GM19351 (cell line): ENCODE data around the gene DTD1.
"Not testable (repeated sequence)": the region's sequence is repeated elsewhere in the genome, so short reads cannot be mapped to it uniquely, and the experiment has no call there.

Source experiments
- ATAC-seq: cut with Tn5 transposase; IDR thresholded peaks from one replicate; pipeline ENCODE4 v1.9.1; 2021; ENCODE audit warnings: mild to moderate bottlenecking, moderate library complexity; ENCODE audit not compliant: unreplicated experiment

DTD1 gene

GRCh38 chr20:18738055-18738454 lies 150.2 kb downstream of the DTD1 start:
- ATAC-seq = no peak

DNA sequence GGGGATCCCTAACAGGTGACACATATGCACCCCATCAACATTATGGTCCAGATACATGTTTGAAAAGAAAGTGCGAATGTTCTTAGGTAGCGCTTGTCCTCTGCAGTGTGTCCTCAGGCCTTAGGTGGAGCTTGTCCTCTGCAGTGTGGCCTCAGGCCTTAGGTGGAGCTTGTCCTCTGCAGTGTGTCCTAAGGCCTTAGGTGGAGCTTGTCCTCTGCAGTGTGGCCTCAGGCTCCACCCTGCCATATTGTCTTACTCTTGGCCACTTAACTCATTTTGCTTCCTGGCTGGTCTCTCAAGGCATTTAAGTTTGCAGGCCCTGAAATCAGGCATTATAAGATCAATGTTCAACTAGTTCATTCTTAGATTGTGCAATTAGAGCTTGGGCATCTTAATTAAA lies 151.0 kb downstream of the DTD1 start:
- no peak for ATAC-seq

- no peak for ATAC-seq
Measured at GRCh38 chr20:18739751-18740166, 151.9 kb downstream of the DTD1 start.

GRCh38 chr20:18740726-18741125 lies 152.9 kb downstream of the DTD1 start:
- no peak for ATAC-seq

- no peak for ATAC-seq
Measured at GRCh38 chr20:18742841-18743240, 155.0 kb downstream of the DTD1 start.

DNA sequence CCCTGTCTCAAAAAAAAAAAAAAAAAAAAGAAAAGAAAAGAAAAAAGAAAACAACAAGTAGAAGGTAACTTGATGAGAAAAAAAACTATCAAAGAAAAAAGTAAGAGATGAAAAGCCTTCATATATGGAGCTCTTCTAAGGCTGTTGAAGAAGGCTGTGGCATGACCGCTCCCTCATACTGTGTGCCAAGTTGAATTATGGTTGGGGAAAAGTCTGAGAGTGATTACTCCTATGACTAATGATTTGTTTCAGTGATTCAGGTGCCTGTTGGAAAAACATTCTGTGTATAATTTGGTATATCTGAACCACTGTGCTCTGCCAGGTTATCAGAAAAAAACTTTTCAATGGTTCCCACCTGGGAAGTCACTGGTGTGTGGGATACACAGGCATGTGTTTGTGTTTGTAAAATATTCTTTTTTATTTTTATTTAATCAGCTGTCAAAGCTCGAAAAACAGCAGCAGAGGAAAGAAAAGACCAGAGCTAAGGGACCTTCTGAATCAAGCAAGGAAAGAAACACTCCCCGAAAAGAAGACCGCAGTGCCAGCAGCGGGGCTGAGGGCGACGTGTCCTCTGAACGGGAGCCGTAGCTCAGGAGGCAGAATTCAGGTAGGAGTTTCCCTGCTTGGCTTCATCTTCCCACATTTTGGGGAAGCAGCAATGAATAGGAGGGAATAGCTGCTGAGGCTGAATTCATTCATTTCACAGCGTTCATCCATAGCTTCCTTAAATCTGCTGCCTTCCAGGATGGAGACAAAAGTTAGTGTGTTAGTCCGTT lies 156.0 kb downstream of the DTD1 start:
- no peak for ATAC-seq

- ATAC-seq = no peak
Measured at GRCh38 chr20:18747090-18747489, 159.2 kb downstream of the DTD1 start.

- ATAC-seq = no peak
Measured at GRCh38 chr20:18748987-18749386, 161.1 kb downstream of the DTD1 start.

DNA sequence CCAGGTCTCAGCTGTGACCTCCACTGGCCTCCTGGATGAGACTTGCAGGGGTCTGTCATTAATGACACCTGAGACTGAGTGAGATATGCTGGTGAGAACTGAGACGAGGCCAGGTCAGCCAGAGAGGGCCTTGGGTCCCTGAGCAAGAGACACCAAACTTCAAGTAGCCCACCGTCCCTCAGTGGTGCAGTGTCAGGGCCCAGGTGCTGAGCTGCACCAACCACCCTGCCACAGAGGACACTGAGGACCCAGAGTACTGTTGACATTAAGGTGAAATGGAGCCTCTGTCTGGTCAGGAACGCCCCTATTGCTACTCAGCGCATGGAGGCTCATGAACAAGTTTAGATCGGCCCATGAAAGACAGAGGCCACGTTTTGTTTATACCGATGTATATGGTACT lies 161.7 kb downstream of the DTD1 start:
- no peak for ATAC-seq

DNA sequence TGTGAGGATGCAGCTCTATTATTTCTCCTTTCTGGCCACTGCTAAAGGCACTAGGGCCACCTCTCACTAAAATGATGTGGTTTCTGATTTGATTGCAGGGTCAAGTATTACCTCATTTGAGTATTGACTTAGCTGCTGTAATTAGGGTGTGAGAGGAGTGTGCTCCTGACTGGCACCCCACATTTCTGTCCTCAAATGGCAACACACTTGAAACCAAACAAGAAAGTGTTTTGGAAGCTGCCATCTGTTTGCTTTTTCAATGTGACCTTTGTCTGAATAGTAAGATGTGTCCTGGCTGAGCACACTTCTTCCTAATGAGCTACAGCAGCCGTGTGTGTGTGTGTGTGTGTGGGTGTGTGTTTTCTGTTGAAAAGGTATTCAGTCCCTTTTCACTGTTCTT lies 162.9 kb downstream of the DTD1 start:
- no peak for ATAC-seq

- peak; percentile 98 for ATAC-seq
Measured at GRCh38 chr20:18754030-18754652, 166.3 kb downstream of the DTD1 start.

GRCh38 chr20:18754653-18755045 lies 166.8 kb downstream of the DTD1 start:
- no peak for ATAC-seq

DNA sequence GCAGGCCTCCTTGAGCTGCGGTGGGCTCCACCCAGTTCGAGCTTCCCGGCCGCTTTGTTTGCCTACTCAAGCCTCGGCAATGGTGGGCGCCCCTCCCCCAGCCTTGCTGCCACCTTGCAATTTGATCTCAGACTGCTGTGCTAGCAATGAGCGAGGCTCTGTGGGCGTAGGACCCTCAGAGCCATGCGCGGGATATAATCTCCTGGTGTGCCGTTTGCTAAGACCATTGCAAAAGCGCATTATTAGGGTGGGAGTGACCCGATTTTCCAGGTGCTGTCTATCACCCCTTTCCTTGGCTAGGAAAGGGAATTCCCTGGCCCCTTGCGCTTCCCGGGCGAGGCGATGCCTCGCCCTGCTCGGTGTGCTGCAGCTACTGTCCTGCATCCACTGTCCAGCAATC lies 173.0 kb downstream of the DTD1 start:
- ATAC-seq = not testable (repeated sequence)

- no peak for ATAC-seq
Measured at GRCh38 chr20:18767676-18768075, 179.8 kb downstream of the DTD1 start.

DNA sequence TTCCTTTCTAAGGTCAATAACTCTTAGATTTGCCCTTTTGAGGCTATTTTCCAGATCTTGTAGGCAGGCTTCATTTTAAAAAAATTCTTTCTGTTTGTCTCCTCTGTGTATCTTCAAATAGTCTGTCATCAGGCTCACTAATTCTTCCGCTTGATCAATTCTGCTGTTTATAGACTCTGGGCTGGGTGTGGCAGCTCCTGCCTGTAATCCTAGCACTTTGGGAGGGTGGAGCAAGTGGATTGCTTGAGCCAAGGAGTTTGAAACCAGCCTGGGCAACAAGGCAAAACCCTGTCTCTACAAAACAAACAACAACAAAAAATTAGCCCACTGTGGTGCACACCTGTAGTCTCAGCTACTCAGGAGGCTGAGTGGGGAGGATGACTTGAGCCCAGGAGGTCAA lies 185.7 kb downstream of the DTD1 start:
- no peak for ATAC-seq

- ATAC-seq = no peak
Measured at GRCh38 chr20:18774207-18774606, 186.4 kb downstream of the DTD1 start.

GRCh38 chr20:18775633-18776032 lies 187.8 kb downstream of the DTD1 start:
- ATAC-seq = no peak

GRCh38 chr20:18778690-18779392 lies 191.0 kb downstream of the DTD1 start:
- ATAC-seq = no peak

DNA sequence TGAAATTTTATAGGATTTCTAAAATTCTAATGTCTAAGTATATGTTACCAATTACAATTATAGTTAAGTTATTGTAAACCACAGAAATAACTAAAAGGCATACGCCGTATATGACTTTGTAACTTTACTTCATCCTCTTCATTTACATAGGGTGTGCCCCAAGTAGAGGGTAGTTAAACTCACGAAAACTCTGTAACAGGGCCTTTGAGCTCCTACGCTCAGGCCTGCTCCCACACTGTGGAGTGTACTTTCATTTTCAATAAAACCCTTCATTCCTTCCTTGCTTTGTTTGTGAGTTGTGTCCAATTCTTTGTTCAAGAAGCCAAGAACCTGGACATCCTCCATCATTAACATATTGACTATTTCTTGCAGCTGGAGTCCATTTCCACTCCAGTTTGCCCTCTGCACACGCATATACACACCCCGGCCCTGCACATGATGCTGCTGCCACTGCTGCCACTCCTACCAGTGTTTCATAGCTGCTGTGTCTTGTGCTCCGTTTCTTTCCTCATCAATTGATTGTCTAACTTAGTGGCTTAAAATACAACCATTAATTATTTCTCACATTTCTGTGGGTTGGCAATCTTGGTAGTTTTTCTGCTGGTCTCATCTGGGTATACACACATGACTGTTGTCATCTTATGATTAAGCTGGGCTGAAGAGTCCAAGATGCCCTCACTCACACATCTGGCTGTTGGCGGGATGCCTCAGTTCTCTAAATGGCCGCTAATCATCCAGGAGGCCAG lies 192.7 kb downstream of the DTD1 start:
- ATAC-seq = no peak

GRCh38 chr20:18781509-18781908 lies 193.7 kb downstream of the DTD1 start:
- ATAC-seq = no peak

DNA sequence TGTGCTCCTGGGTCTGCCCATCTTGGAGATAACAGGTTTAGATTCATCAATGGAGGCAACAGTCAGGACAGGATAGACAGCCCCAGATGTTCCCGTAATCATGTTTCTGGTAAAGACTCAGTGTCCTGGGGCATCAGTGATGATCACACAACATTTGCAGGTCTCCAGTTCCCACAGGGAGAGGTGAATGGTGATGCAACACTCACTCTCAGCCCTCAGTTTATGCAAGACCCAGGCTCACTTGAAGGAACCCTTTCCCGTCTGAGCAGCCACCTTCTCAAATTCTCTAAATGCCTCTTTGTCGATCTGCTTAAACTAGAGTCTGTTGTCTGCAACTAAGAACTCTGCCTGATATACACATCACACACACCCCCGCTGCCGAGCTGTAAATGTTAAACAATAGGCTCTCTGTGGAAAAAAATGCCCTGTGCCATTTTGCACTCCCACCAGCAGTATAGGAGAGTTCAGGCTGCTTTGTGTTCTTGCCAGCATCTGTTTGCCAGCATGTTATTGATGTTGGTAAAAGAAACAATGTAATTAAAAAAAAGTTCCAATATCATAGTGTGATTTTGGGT lies 195.6 kb downstream of the DTD1 start:
- ATAC-seq = no peak
